ENCODE data around the gene CTAG1B.

CTAG1B gene

GRCh38 chrX:154658957-154659356 is 39.9 kb upstream of the CTAG1B start:
- Histone ChIP-seq H3K79me2 (ENCODE audit: insufficient read depth, low read length) (no peaks in the 10 kb centered on the region), H3K36me3 (ENCODE audit: insufficient read depth, low read length) (no peaks in the 10 kb centered on the region), H2AFZ (ENCODE audit: low read length) (no peak overlapping the region), H3F3A (ENCODE audit: insufficient read depth, low read length) (no peaks in the 10 kb centered on the region), H3K9ac (ENCODE audit: low read length) (no peak overlapping the region), H3K27me3 (ENCODE audit: insufficient read depth, low read length) (no peaks in the 10 kb centered on the region; the same call in 1 of the 2 replicates), H3K4me2 (ENCODE audit: low read length) (no peak overlapping the region), H3K9me3 (ENCODE audit: low read length) (no peaks in the 10 kb centered on the region), H3K9me2 (ENCODE audit: low read depth, low read length) (no peaks in the 10 kb centered on the region), H4K20me1 (ENCODE audit: insufficient read depth, low read length) (no peaks in the 10 kb centered on the region), H3K27ac (ENCODE audit: low read depth, low read length, poor library complexity, severe bottlenecking) (no peak overlapping the region), H3K4me3 (ENCODE audit: low read depth, low read length, poor library complexity, severe bottlenecking) (no peak overlapping the region), H3K4me1 (ENCODE audit: insufficient read depth, low read length, severe bottlenecking) (no peaks in the 10 kb centered on the region)
- TF ChIP-seq CTCF (IDR thresholded peaks at IDR 0.05; ENCODE audit: low read length) (no peak), EZH2 (IDR thresholded peaks at IDR 0.05; ENCODE audit: borderline replicate concordance, low read length) (no peak)

DNA sequence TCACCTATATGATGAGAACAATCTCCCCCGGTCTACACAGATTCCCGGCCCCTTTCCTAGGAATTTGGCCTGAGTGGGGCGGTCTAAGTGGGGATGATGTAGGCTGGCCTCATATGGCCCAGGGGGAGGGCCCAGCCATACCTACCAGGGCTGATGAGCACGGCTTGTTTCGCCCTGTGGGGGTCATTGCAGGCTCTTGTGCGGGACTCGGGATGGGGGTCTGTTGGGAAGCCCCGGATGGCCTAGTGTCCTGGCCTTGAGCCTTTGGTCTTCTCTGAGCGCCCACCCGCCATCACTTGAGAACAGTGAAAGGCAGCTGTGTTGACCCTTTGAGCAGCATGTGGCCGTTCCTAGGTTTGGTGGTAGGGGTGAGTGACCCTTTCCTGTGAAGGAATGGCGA is 39.1 kb upstream of the CTAG1B start:
- no peak overlapping the region for H3K27ac ChIP-seq (ENCODE audit: low read depth, low read length, poor library complexity, severe bottlenecking)
- no peaks in the 10 kb centered on the region for H3K9me3 ChIP-seq (ENCODE audit: low read length)
- H4K20me1 ChIP-seq (ENCODE audit: insufficient read depth, low read length), result no peaks in the 10 kb centered on the region
- no peaks in the 10 kb centered on the region; the same call in 1 of the 2 replicates for H3K27me3 ChIP-seq (ENCODE audit: insufficient read depth, low read length)
- H2AFZ ChIP-seq (ENCODE audit: low read length), result no peak overlapping the region
- no peak overlapping the region for H3K4me3 ChIP-seq (ENCODE audit: low read depth, low read length, poor library complexity, severe bottlenecking)
- no peaks in the 10 kb centered on the region for H3K79me2 ChIP-seq (ENCODE audit: insufficient read depth, low read length)
- no peaks in the 10 kb centered on the region for H3K4me1 ChIP-seq (ENCODE audit: insufficient read depth, low read length, severe bottlenecking)
- H3F3A ChIP-seq (ENCODE audit: insufficient read depth, low read length), result no peaks in the 10 kb centered on the region
- TF ChIP-seq CTCF (IDR thresholded peaks at IDR 0.05; ENCODE audit: low read length) (no peak), EZH2 (IDR thresholded peaks at IDR 0.05; ENCODE audit: borderline replicate concordance, low read length) (no peak)
- no peak overlapping the region for H3K4me2 ChIP-seq (ENCODE audit: low read length)
- H3K9ac ChIP-seq (ENCODE audit: low read length), result no peak overlapping the region
- H3K9me2 ChIP-seq (ENCODE audit: low read depth, low read length), result no peaks in the 10 kb centered on the region
- H3K36me3 ChIP-seq (ENCODE audit: insufficient read depth, low read length), result no peaks in the 10 kb centered on the region

DNA sequence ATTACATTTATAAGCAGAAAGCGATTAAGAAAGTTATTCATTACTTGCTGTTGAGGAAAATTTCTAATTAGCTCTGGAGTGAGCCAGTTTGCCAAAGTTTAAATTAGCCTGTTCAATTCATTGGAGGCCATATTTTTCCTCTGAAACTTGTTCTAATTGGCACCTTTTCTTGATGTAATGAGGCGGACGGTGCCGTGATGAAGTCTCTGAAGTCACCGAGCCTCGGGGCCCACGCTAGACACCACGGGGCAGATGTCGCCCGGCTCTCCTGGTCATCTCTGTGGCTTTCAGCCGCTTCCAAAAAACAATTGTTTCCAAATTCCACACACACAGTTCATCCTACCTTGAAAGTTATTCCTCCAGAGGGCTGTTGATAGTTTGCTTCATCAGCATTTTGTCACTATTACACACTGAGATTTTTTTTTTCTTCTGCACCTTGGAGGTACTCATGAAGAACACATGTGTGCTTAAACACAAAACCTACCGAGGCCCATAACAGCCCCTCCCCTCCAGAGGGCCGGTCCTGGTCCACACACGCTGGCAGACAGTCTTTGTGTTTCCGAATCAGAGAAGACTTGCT is 38.2 kb upstream of the CTAG1B start:
- H3K9me3 ChIP-seq (ENCODE audit: low read length), result no peaks in the 10 kb centered on the region
- no peaks in the 10 kb centered on the region for H3F3A ChIP-seq (ENCODE audit: insufficient read depth, low read length)
- no peaks in the 10 kb centered on the region for H3K36me3 ChIP-seq (ENCODE audit: insufficient read depth, low read length)
- no peaks in the 10 kb centered on the region for H3K9me2 ChIP-seq (ENCODE audit: low read depth, low read length)
- H3K27ac ChIP-seq (ENCODE audit: low read depth, low read length, poor library complexity, severe bottlenecking), result no peak overlapping the region
- no peaks in the 10 kb centered on the region for H4K20me1 ChIP-seq (ENCODE audit: insufficient read depth, low read length)
- H3K4me2 ChIP-seq (ENCODE audit: low read length), result no peak overlapping the region
- H3K27me3 ChIP-seq (ENCODE audit: insufficient read depth, low read length), result no peaks in the 10 kb centered on the region
- TF ChIP-seq CTCF (IDR thresholded peaks at IDR 0.05; ENCODE audit: low read length), result no peak
- no peak for TF ChIP-seq EZH2 (IDR thresholded peaks at IDR 0.05; ENCODE audit: borderline replicate concordance, low read length)
- H3K4me1 ChIP-seq (ENCODE audit: insufficient read depth, low read length, severe bottlenecking), result no peaks in the 10 kb centered on the region
- H3K4me3 ChIP-seq (ENCODE audit: low read depth, low read length, poor library complexity, severe bottlenecking), result no peak overlapping the region
- H2AFZ ChIP-seq (ENCODE audit: low read length), result no peak overlapping the region
- H3K9ac ChIP-seq (ENCODE audit: low read length), result no peak overlapping the region
- H3K79me2 ChIP-seq (ENCODE audit: insufficient read depth, low read length), result no peaks in the 10 kb centered on the region

Data from OCI-LY1 (cell line).